K562 (cell line): ENCODE results near the gene DHX57.

Experiments
- SP2 ChIP-seq: IDR thresholded peaks from 2 replicates; pipeline ENCODE4 v1.6.1; 2011; ENCODE audit warnings: mild to moderate bottlenecking, low read depth, low read length, moderate library complexity; ENCODE audit not compliant: poor library complexity, severe bottlenecking; ENCODE audit errors: extremely low read depth
- TF ChIP-seq, protein P1 (sequence below): fragments of 450-650 bp; IDR thresholded peaks from 2 replicates; pipeline ENCODE4 v1.6.1; 2016; ENCODE audit warnings: antibody characterized with exemption

DNA sequence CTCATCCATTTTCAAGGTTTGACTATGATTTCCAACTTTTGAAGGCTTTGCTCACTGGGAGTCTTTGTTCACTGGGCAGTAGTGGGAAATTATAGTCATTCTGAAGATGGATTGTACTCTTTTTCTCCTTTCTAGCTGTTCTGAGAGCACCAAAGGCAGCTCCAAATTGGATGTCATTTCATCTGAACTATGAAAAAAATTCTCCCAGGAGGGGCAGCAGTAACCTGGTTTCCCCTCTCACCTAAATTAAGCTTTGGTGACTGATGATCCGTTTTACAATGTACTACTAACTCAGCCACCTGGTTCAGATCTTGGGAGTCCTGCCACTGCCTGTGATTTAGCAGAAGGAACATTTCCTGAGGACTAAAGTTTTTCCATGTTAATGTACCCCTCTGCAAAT lies 31.5 kb upstream of the DHX57 start:
- TF ChIP-seq, protein P1, sequence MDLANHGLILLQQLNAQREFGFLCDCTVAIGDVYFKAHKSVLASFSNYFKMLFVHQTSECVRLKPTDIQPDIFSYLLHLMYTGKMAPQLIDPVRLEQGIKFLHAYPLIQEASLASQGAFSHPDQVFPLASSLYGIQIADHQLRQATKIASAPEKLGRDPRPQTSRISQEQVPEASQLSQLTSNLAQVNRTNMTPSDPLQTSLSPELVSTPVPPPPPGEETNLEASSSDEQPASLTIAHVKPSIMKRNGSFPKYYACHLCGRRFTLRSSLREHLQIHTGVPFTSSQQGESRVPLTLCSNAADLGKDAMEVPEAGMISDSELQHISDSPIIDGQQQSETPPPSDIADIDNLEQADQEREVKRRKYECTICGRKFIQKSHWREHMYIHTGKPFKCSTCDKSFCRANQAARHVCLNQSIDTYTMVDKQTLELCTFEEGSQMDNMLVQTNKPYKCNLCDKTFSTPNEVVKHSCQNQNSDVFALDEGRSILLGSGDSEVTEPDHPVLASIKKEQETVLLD: no peak
- TF ChIP-seq SP2: no peak
